ENCODE measurements around the gene CLCN4. TPM values are rescaled to one million over a fixed set of nuclear protein-coding genes. Genes with fewer than 3 reads are reported as not detected.

The CLCN4 gene
- total and polyA plus RNA-seq, 8 donors = 0.35 to 22.3 (median 2.7) TPM; not detected in 1

GRCh38 chrX:10186355-10186754 is 29.6 kb downstream of the CLCN4 start:
- Histone ChIP-seq H3K27ac (no peak overlapping the region), H3K4me1 (peaks cover 0 to 13% (median 0%) of the 10 kb centered on the region in 4 donors), H3K27me3 (peaks cover 0 to 5% (median 0%) of the 10 kb centered on the region in 3 donors), H3K9me3 (no peaks in the 10 kb centered on the region), H3K36me3 (no peaks in the 10 kb centered on the region), H3K4me3 (no peak overlapping the region)
- no peak for TF ChIP-seq POLR2AphosphoS5 (IDR thresholded peaks at IDR 0.05)
- DNase-seq = no peak
- WGBS, 5 donors = 30 to 87% (median 78%) methylated on average over 2 to 9 of the region's 9 CpGs
- intact Hi-C loops (cut with DNase I; ENCODE audit: low total_unique reads) = loop anchor here (10.0 kb wide), 1 partner anchor 538 kb away; no protein-coding TSS in a partner anchor

GRCh38 chrX:10187421-10187820 is 30.6 kb downstream of the CLCN4 start:
- intact Hi-C loops (cut with DNase I; ENCODE audit: low total_unique reads) = loop anchor here (10.0 kb wide), 1 partner anchor 537 kb away; no protein-coding TSS in a partner anchor
- Histone ChIP-seq H3K36me3 (no peaks in the 10 kb centered on the region), H3K4me1 (peaks cover 0 to 13% (median 0%) of the 10 kb centered on the region in 4 donors), H3K4me3 (no peak overlapping the region), H3K27me3 (peaks cover 0 to 5% (median 0%) of the 10 kb centered on the region in 3 donors), H3K9me3 (no peaks in the 10 kb centered on the region), H3K27ac (no peak overlapping the region)
- 79 to 96% (median 94%) methylated on average over 12 to 15 of the region's 15 CpGs for WGBS, 5 donors
- no peak for TF ChIP-seq EP300 (IDR thresholded peaks at IDR 0.05)
- TF ChIP-seq POLR2A (IDR thresholded peaks at IDR 0.05) = no peak
- TF ChIP-seq CTCF (IDR thresholded peaks at IDR 0.05) = no peak
- no peak for TF ChIP-seq POLR2AphosphoS5 (IDR thresholded peaks at IDR 0.05)
- DNase-seq = no peak

- intact Hi-C loops (cut with DNase I; ENCODE audit: low total_unique reads) = loop anchor here (10.0 kb wide), 3 partner anchors 445 to 945 kb away; no protein-coding TSS in a partner anchor
- no peak for TF ChIP-seq POLR2AphosphoS5 (IDR thresholded peaks at IDR 0.05)
- peak in 5 of 7 experiments; percentile 57 to 92 (median 69) for TF ChIP-seq CTCF (IDR thresholded peaks at IDR 0.05)
- no peak for TF ChIP-seq EP300 (IDR thresholded peaks at IDR 0.05)
Measured at GRCh38 chrX:10189317-10190268, 32.8 kb downstream of the CLCN4 start.

GRCh38 chrX:10190367-10190766 is 33.6 kb downstream of the CLCN4 start:
- intact Hi-C loops (cut with DNase I; ENCODE audit: low total_unique reads) = loop anchor here (10.0 kb wide), 2 partner anchors 444 to 944 kb away; no protein-coding TSS in a partner anchor
- TF ChIP-seq POLR2A (IDR thresholded peaks at IDR 0.05) = no peak
- no peak for TF ChIP-seq POLR2AphosphoS5 (IDR thresholded peaks at IDR 0.05)
- TF ChIP-seq CTCF (IDR thresholded peaks at IDR 0.05) = peak in 3 of 7 experiments; percentile 17 to 23 (median 18)
- no peak for TF ChIP-seq EP300 (IDR thresholded peaks at IDR 0.05)
- peaks cover 0 to 5% (median 0%) of the 10 kb centered on the region in 3 donors for H3K27me3 ChIP-seq
- WGBS, 5 donors = 0 to 4% (median 3%) methylated on average over 3 of the region's 3 CpGs
- no peaks in the 10 kb centered on the region for H3K36me3 ChIP-seq
- no peak overlapping the region for H3K4me3 ChIP-seq
- DNase-seq = peak in 1 of 2 donors; percentile 91
- H3K9me3 ChIP-seq = no peaks in the 10 kb centered on the region
- H3K27ac ChIP-seq = no peak overlapping the region
- H3K4me1 ChIP-seq = peaks cover 0 to 13% (median 0%) of the 10 kb centered on the region in 4 donors

More at GRCh38 chrX:10189317-10190268, 32.8 kb downstream of the CLCN4 start:
- Histone ChIP-seq H3K4me3 (no peak overlapping the region), H3K27ac (no peak overlapping the region), H3K27me3 (peaks cover 0 to 5% (median 0%) of the 10 kb centered on the region in 3 donors), H3K4me1 (peaks cover 0 to 13% (median 0%) of the 10 kb centered on the region in 4 donors), H3K36me3 (no peaks in the 10 kb centered on the region), H3K9me3 (no peaks in the 10 kb centered on the region)
- WGBS, 5 donors = 24 to 37% (median 31%) methylated on average over 15 to 16 of the region's 16 CpGs
- DNase-seq = peak; percentile 83 to 91

Data from stomach (tissue), 9 donors.